TTC549 (cell line): Measurements from ENCODE around the gene RABEP2.
"Not testable (repeated sequence)": the region's sequence is repeated elsewhere in the genome, so short reads cannot be mapped to it uniquely, and the experiment has no call there.

Source experiments
- FAIRE-seq: peaks from 2 replicates; lab custom pipeline; 2012; peaks lifted over from hg19 to GRCh38; lab: Jason Lieb, UNC

Gene RABEP2

GRCh38 chr16:28878083-28878926 is 46.7 kb downstream of the RABEP2 start, which contains the start of gene ATP2A1:
Gene ATP2A1 (plus strand): TSS chr16:28878488. CDS start chr16:28878672, 184 bp downstream.
- FAIRE-seq = no peak

GRCh38 chr16:28877655-28878000 is 47.4 kb downstream of the RABEP2 start:
- FAIRE-seq = no peak

- FAIRE-seq = no peak
Measured at GRCh38 chr16:28876973-28877654, 47.9 kb downstream of the RABEP2 start.

- no peak for FAIRE-seq
Measured at GRCh38 chr16:28876019-28876659, 48.9 kb downstream of the RABEP2 start.

GRCh38 chr16:28875134-28876018 is 49.7 kb downstream of the RABEP2 start:
- no peak for FAIRE-seq

GRCh38 chr16:28874406-28874805 is 50.6 kb downstream of the RABEP2 start:
- FAIRE-seq = no peak

GRCh38 chr16:28873543-28874201 is 51.4 kb downstream of the RABEP2 start:
- FAIRE-seq = no peak

- no peak for FAIRE-seq
Measured at GRCh38 chr16:28872952-28873351, 52.1 kb downstream of the RABEP2 start.

- FAIRE-seq = no peak
Measured at GRCh38 chr16:28869201-28869600, 55.8 kb downstream of the RABEP2 start.

- FAIRE-seq = not testable (repeated sequence)
Measured at GRCh38 chr16:28867646-28868045, 57.4 kb downstream of the RABEP2 start.

- FAIRE-seq = no peak
Measured at GRCh38 chr16:28867241-28867640, 57.8 kb downstream of the RABEP2 start.

GRCh38 chr16:28866454-28866804 is 58.6 kb downstream of the RABEP2 start:
- no peak for FAIRE-seq

GRCh38 chr16:28865722-28866453 is 59.1 kb downstream of the RABEP2 start:
- no peak for FAIRE-seq

GRCh38 chr16:28865001-28865688 is 59.9 kb downstream of the RABEP2 start:
- no peak for FAIRE-seq

- FAIRE-seq = no peak
Measured at GRCh38 chr16:28863929-28864793, 60.9 kb downstream of the RABEP2 start.

GRCh38 chr16:28859326-28859725 is 65.7 kb downstream of the RABEP2 start:
- FAIRE-seq = no peak

GRCh38 chr16:28858421-28858820 is 66.6 kb downstream of the RABEP2 start:
- no peak for FAIRE-seq
